Measurements from ENCODE around the gene DALRD3.

DNA sequence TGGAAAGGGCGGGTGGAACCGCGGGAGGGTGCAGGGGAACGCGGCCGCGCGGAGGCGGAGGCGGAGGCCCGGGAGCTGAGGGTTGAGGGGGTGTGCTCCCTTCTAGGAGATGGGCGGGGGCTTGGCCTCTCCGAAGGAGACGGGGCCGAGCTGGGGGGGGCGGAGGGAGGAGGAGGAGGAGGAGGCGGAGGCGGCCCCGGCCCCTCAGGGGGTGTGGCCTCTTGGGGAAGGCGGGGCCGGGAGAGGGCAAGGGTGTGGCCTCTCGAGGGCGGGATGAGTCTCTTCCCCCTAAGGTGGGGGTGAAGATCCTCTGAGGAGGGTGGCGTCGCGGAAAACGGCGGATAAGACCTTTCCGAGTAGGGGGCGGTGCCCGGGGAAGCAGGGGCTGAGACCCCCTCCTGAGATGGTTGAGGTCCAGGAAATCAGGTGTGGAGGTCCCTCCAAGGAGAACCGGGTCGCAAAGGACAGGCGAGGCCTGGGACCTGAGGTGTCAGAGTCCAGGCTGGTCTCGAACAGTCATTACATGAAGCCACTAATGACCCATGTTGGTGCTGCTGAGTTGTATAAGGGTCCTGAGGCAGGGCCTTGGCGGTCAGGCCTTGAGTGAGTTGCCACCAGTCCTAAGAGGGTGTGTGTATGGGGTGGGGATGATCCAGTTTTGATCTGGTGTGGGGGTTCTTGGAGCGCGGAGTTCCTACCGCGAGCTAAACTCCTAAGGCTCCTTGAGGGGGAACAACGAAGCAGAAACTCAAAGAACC, 10.4 kb downstream of the DALRD3 start:
- no peak for TF ChIP-seq CTCF (IDR thresholded peaks at IDR 0.05)
- TF ChIP-seq POLR2AphosphoS5 (IDR thresholded peaks at IDR 0.05) = no peak
- TF ChIP-seq POLR2A (IDR thresholded peaks at IDR 0.05) = no peak

All from prostate gland (tissue), 2 donors.